H9 (cell line): ENCODE results near the gene CD248. TPM values are rescaled to one million over a fixed set of nuclear protein-coding genes. Genes with fewer than 3 reads are reported as not detected.

Source experiments
- DNase-seq: peaks from one replicate; pipeline ENCODE4 v3.0.0-alpha.2; 2017
- H2AFZ ChIP-seq: one replicate; pipeline ENCODE4 v1.6.1; 2013; ENCODE audit warnings: mild to moderate bottlenecking, low read length, control low read depth, moderate library complexity
- H2AK5ac ChIP-seq: 2 replicates; pipeline ENCODE4 v1.6.1; 2013; ENCODE audit warnings: low read length, control low read depth, mixed read lengths; ENCODE audit not compliant: insufficient read length
- H2BK120ac ChIP-seq: one replicate; pipeline ENCODE4 v1.6.1; 2013; ENCODE audit warnings: low read depth, mild to moderate bottlenecking, low read length, control low read depth, inconsistent platforms; ENCODE audit not compliant: poor library complexity, severe bottlenecking
- H2BK12ac ChIP-seq: 2 replicates; pipeline ENCODE4 v1.6.1; 2013; ENCODE audit warnings: low read length, control low read depth, mixed read lengths, low read depth; ENCODE audit not compliant: insufficient read length
- H2BK15ac ChIP-seq: 2 replicates; pipeline ENCODE4 v1.6.1; 2013; ENCODE audit warnings: low read depth, low read length, control low read depth
- H2BK20ac ChIP-seq: one replicate; pipeline ENCODE4 v1.6.1; 2013; ENCODE audit warnings: low read depth, mild to moderate bottlenecking, low read length, control low read depth, inconsistent platforms; ENCODE audit not compliant: poor library complexity, severe bottlenecking
- H2BK5ac ChIP-seq: 2 replicates; pipeline ENCODE4 v1.6.1; 2013; ENCODE audit warnings: low read length, control low read depth, mixed read lengths; ENCODE audit not compliant: insufficient read length
- H3K14ac ChIP-seq: 2 replicates; pipeline ENCODE4 v1.6.1; 2013; ENCODE audit warnings: low read length, control low read depth; ENCODE audit not compliant: insufficient read depth
- H3K18ac ChIP-seq: 2 replicates; pipeline ENCODE4 v1.6.1; 2013; ENCODE audit warnings: low read depth, mild to moderate bottlenecking, mixed read lengths, low read length, control low read depth; ENCODE audit not compliant: insufficient read length
- H3K23ac ChIP-seq: 2 replicates; pipeline ENCODE4 v1.6.1; 2013; ENCODE audit warnings: low read length, control low read depth, mixed read lengths, low read depth; ENCODE audit not compliant: insufficient read length
- H3K23me2 ChIP-seq: 2 replicates; pipeline ENCODE4 v1.6.1; 2013; ENCODE audit warnings: low read depth, mild to moderate bottlenecking, mixed read lengths, low read length, control low read depth; ENCODE audit not compliant: insufficient read length, poor library complexity, severe bottlenecking
- H3K27ac ChIP-seq: 2 replicates; pipeline ENCODE4 v1.5.1; 2013; ENCODE audit warnings: low read length, control low read depth, mixed read lengths, low read depth; ENCODE audit not compliant: insufficient read length
- H3K27me3 ChIP-seq: 2 replicates; pipeline ENCODE4 v1.6.1; 2013; ENCODE audit warnings: low read length, control low read depth, inconsistent platforms; ENCODE audit not compliant: insufficient read depth
- H3K4ac ChIP-seq: 2 replicates; pipeline ENCODE4 v1.6.1; 2013; ENCODE audit warnings: low read depth, mild to moderate bottlenecking, control low read depth, inconsistent platforms, low read length, moderate library complexity
- H3K4me1 ChIP-seq: 2 replicates; pipeline ENCODE4 v1.6.1; 2013; ENCODE audit warnings: low read length, control low read depth, inconsistent platforms; ENCODE audit not compliant: insufficient read depth
- H3K4me2 ChIP-seq: 2 replicates; pipeline ENCODE4 v1.6.1; 2013; ENCODE audit warnings: low read length, control low read depth, mixed read lengths; ENCODE audit not compliant: insufficient read length, insufficient read depth
- H3K56ac ChIP-seq: 2 replicates; pipeline ENCODE4 v1.6.1; 2013; ENCODE audit warnings: low read depth, mild to moderate bottlenecking, mixed read lengths, low read length, control low read depth; ENCODE audit not compliant: insufficient read length
- H3K79me1 ChIP-seq: 2 replicates; pipeline ENCODE4 v1.6.1; 2013; ENCODE audit warnings: low read depth, mild to moderate bottlenecking, moderate library complexity, low read length, control low read depth, inconsistent platforms; ENCODE audit not compliant: insufficient read depth, poor library complexity, severe bottlenecking
- H3K79me2 ChIP-seq: 2 replicates; pipeline ENCODE4 v1.6.1; 2013; ENCODE audit warnings: low read length, control low read depth, inconsistent platforms; ENCODE audit not compliant: insufficient read depth
- H3K9ac ChIP-seq: 2 replicates; pipeline ENCODE4 v1.6.1; 2013; ENCODE audit warnings: low read length, control low read depth, mixed read lengths; ENCODE audit not compliant: insufficient read length; ENCODE audit errors: extremely low read depth
- H3K9me3 ChIP-seq: one replicate; pipeline ENCODE4 v1.6.1; 2013; ENCODE audit warnings: low read depth, low read length, inconsistent platforms; ENCODE audit not compliant: control insufficient read depth
- H3T11ph ChIP-seq: one replicate; pipeline ENCODE4 v1.6.1; 2013; ENCODE audit warnings: mild to moderate bottlenecking, low read length, control low read depth, inconsistent platforms
- H4K20me1 ChIP-seq: one replicate; pipeline ENCODE4 v1.6.1; 2013; ENCODE audit not compliant: control insufficient read depth, insufficient read length, insufficient read depth
- H4K5ac ChIP-seq: 2 replicates; pipeline ENCODE4 v1.6.1; 2013; ENCODE audit warnings: low read depth, mild to moderate bottlenecking, mixed read lengths, low read length, control low read depth; ENCODE audit not compliant: insufficient read length
- H4K8ac ChIP-seq: replicated peaks from 2 replicates; pipeline ENCODE4 v1.6.1; 2013; ENCODE audit warnings: low read length, control low read depth, mixed read lengths, low read depth; ENCODE audit not compliant: insufficient read length
- H4K91ac ChIP-seq: 2 replicates; pipeline ENCODE4 v1.6.1; 2013; ENCODE audit warnings: low read depth, mild to moderate bottlenecking, moderate library complexity, mixed read lengths, low read length, control low read depth; ENCODE audit not compliant: insufficient read length
- H3K27ac Mint-ChIP-seq, 3 experiments: 2 replicates in 2 of 3; 3 replicates in 1 of 3; pipeline ENCODE4 v1.8.0; 2020 to 2021; ENCODE audit warnings: mixed read lengths in 3 of 3, mild to moderate bottlenecking in 1 of 3, moderate library complexity in 1 of 3
- H3K27me3 Mint-ChIP-seq: 2 replicates; pipeline ENCODE4 v1.8.0; 2021; ENCODE audit warnings: low read depth, mild to moderate bottlenecking, moderate library complexity, mixed read lengths
- H3K36me3 Mint-ChIP-seq, 3 experiments: 2 replicates in 2 of 3; 3 replicates in 1 of 3; pipeline ENCODE4 v1.8.0; 2020 to 2021; ENCODE audit warnings: low read depth in 3 of 3, mixed read lengths in 3 of 3; ENCODE audit not compliant: insufficient read depth in 1 of 3
- H3K4me1 Mint-ChIP-seq, 2 experiments: 2 replicates each; pipeline ENCODE4 v1.8.0; 2020; ENCODE audit warnings: mixed read lengths in 2 of 2
- H3K4me3 Mint-ChIP-seq, 2 experiments: 2 replicates in 1 of 2; 3 replicates in 1 of 2; pipeline ENCODE4 v1.8.0; 2020 to 2021; ENCODE audit warnings: mild to moderate bottlenecking in 2 of 2, mixed read lengths in 2 of 2, moderate library complexity in 1 of 2
- H3K9me3 Mint-ChIP-seq, 2 experiments: 2 replicates in 1 of 2; 3 replicates in 1 of 2; pipeline ENCODE4 v1.8.0; 2020; ENCODE audit warnings: mild to moderate bottlenecking in 2 of 2, mixed read lengths in 2 of 2, moderate library complexity in 1 of 2
- CTCF ChIP-seq: fragments of 200-600 bp; sonication (generic); conservative IDR thresholded peaks from 3 replicates; pipeline ENCODE4 v1.8.0; 2021; ENCODE audit warnings: antibody characterized with exemption, mild to moderate bottlenecking
- WGBS: extraction: QIAGEN DNeasy Blood & Tissue Kit; methylation state at CpG from one replicate; pipeline ENCODE4 v1.1.7; 2013; ENCODE audit warnings: missing lambda C conversion rate, low lambda C conversion rate, mixed read lengths; ENCODE audit not compliant: insufficient read length; ENCODE audit errors: extremely low coverage; 5-methylcytosine and 5-hydroxymethylcytosine counted together
- total RNA-seq: library from RNA; stranded (reverse); gene quantifications from 2 replicates; pipeline ENCODE4 v1.2.1, GENCODE V29; 2021

The CD248 gene
- total RNA-seq, 1 experiment from 2014 or later: 1.5 TPM

- Histone ChIP-seq H3K56ac (no peak within 1 kb of the TSS), H3K18ac (peak within 1 kb of the TSS; percentile 98), H3K9ac (peak within 1 kb of the TSS; percentile 77), H3K4me1 (no peaks in the 10 kb centered on the region), H3K4me2 (peak within 1 kb of the TSS; percentile 95), H4K20me1 (peaks cover 2% of the 10 kb centered on the region), H2BK20ac (no peak within 1 kb of the TSS), H3K23me2 (peaks cover 10% of the 10 kb centered on the region), H2AK5ac (no peak within 1 kb of the TSS), H3K4ac (no peak within 1 kb of the TSS), H2BK5ac (no peak within 1 kb of the TSS), H4K91ac (no peak within 1 kb of the TSS), H3K27me3 (no peaks in the 10 kb centered on the region), H3K9me3 (no peaks in the 10 kb centered on the region), H2AFZ (no peak within 1 kb of the TSS), H4K8ac (no peak within 1 kb of the TSS), H3K79me2 (peaks cover 5% of the 10 kb centered on the region; the same call in 1 of the 2 replicates), H3K79me1 (no peaks in the 10 kb centered on the region), H3K14ac (peak within 1 kb of the TSS; percentile 100), H3K27ac (no peak within 1 kb of the TSS), H4K5ac (no peak within 1 kb of the TSS), H2BK120ac (no peak within 1 kb of the TSS), H3T11ph (no peak within 1 kb of the TSS), H2BK12ac (no peak within 1 kb of the TSS), H2BK15ac (no peak within 1 kb of the TSS), H3K23ac (no peak within 1 kb of the TSS)
- DNase-seq: peak; percentile 100
- Mint-ChIP-seq H3K4me1 (peaks cover 20 to 22% of the 10 kb centered on the region in 2 experiments), H3K4me3 (peak within 1 kb of the TSS; percentile 89 to 98), H3K36me3 (peaks cover 14 to 44% (median 37%) of the 10 kb centered on the region in 3 experiments), H3K9me3 (no peaks in the 10 kb centered on the region), H3K27ac (peak within 1 kb of the TSS; percentile 94 to 98 (median 97)), H3K27me3 (no peaks in the 10 kb centered on the region; the same call in 1 of the 2 replicates)
- no peak for TF ChIP-seq CTCF
- WGBS: no CpG with 5 or more reads among the region's 64 CpGs
Measured at GRCh38 chr11:66268244-66268951, 48.4 kb downstream of the CD248 start, which contains the start of gene RAB1B. Gene RAB1B (plus strand): TSS chr11:66268639. CDS start chr11:66268680, 41 bp downstream.
